Stimulated activated CD4-positive, alpha-beta T cell treated with anti-CD3 and anti-CD28 coated beads, Interleukin-1b, Interleukin-23, amount 100 ng/mL, for 1 hour (primary cell): Measurements from ENCODE around the gene CLEC17A.

ENCODE experiments used
- DNase-seq, 2 donors: peaks; one replicate each; pipeline ENCODE4 v3.0.0-alpha.2; 2020; ENCODE audit warnings: low read depth in 2 of 2

Gene CLEC17A

GRCh38 chr19:14654786-14655560 is 72.1 kb downstream of the CLEC17A start:
- DNase-seq, result no peak

DNA sequence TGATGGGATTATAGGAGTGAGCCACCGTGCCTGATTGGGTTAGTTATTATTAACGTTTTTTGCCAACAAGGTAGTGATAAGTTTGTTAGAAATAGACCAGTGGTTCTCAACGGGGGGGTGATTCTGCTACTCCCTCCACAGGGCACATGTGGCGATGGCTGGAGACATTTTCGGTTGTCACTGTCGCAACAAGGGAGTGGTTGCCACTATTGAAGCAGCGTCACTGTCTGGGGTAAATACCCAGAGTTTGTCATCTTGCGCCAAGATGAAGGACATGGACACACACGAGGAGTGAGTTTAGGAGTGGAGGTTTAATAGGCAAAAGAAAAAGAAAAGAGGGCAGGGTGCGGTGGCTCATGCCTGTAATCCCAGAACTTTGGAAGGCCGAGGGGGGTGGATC is 72.8 kb downstream of the CLEC17A start:
- DNase-seq, result no peak

DNA sequence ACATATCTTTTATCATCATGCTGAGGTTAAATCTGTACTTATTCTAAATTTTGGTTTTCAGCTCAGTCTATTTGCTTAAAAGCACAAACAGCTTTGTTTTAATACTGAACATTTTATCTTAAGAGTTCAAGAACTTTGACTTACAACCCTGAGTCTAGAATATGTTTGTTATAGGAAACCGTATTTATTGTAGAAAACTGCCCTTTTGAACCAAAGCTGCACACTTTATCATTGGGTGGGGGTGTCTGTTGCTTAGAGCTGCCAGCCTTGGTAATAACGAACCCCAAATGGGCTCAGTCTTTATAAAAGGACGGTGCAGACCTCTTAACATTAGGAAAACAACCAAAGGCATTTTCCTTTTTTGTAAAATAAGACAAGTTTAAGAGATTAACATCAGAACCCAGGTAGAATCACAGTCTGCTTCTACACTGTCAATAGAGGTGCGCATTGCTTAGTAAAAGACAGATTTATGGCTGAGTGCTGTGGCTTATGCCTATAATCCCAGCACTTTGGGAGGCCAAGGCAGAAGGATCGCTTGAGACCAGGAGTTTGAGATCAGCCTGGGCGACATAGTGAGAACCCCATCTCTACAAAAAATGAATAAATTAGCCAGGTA is 77.1 kb downstream of the CLEC17A start:
- DNase-seq, result no peak

DNA sequence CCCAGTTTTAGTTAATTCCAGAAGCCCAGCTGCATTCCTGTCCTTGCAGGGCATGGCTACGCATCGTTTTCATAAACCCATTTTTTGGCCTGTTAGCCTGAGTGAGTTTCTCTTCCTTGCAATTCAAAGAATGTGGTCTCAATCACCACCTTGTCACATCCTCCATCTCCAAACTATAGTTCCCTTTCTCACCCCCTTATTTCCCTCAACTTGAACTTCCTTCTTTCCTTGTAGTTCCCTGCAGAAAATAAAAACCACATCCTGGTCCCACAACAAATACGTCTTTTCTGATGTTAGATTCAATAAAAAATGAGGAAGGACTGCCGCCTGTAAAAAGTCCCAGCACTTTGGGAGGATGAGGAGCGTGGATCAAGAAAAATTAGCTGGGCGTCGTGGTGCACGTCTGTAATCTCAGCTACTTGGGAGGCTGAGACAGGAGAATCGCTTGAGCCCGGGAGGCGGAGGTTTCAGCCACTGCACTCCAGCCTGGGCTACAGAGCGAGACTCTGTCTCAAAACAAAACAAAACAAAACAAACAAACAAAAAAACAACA is 78.6 kb downstream of the CLEC17A start:
- no peak for DNase-seq
